HCT116 (cell line): Measurements from ENCODE around the gene THSD4. TPM values are rescaled to one million over a fixed set of nuclear protein-coding genes. Genes with fewer than 3 reads are reported as not detected.

Experiments
- ATAC-seq: fragments of 200-7000 bp; cut with Tn5 transposase; 2 replicates; pipeline ENCODE4 v1.9.1; 2020; ENCODE audit warnings: mild to moderate bottlenecking, moderate library complexity
- BruUV-seq: library from RNA; stranded (reverse); fragments of 400-500 nt; replicated peaks from 2 replicates; lab custom pipeline; 2021; lab: Mats Ljungman, UMichigan
- CTCF ChIA-PET: fragments of 300-600 bp; sonication (Branson Sonifier 250); formaldehyde crosslinking; loops from one replicate; lab custom pipeline; 2021; ENCODE audit warnings: antibody characterized with exemption; lab: Charles Lee
- POLR2A ChIA-PET: fragments of 300-600, 350-600 bp; sonication (Branson Sonifier 250); formaldehyde crosslinking; loops from one replicate; lab custom pipeline; 2021; ENCODE audit warnings: antibody characterized with exemption; lab: Charles Lee
- RAD21 ChIA-PET, 2 experiments: fragments of 300-600 bp; sonication (Branson Sonifier 250); formaldehyde crosslinking; loops; one replicate each; lab custom pipeline; 2023; ENCODE audit warnings: low total read pairs in 2 of 2; ENCODE audit not compliant: uncharacterized antibody in 2 of 2, unreplicated experiment in 2 of 2, low non-redundant PET in 1 of 2; lab: Charles Lee
- DNase-seq: peaks from one replicate; pipeline ENCODE4 v3.0.0-alpha.2; 2010; ENCODE audit warnings: low read depth, low spot score
- H2AFZ ChIP-seq: fragments of 200-600 bp; shearing (Covaris generic), sonication (generic); 2 replicates; pipeline ENCODE4 v1.6.1; 2017; ENCODE audit warnings: low read depth, mixed run types, mixed read lengths, antibody characterized with exemption, low read length; ENCODE audit not compliant: poor library complexity, severe bottlenecking
- H3K27ac ChIP-seq: 2 replicates; pipeline ENCODE4 v1.5.1; 2012; ENCODE audit warnings: low read depth, low read length
- H3K27me3 ChIP-seq: fragments of 200-600 bp; sonication (generic); 2 replicates; pipeline ENCODE4 v1.6.1; 2016; ENCODE audit warnings: mixed run types, low read length, mixed read lengths; ENCODE audit not compliant: insufficient read depth
- H3K36me3 ChIP-seq, 2 experiments: fragments of 200-500 bp in 1 of 2; fragments of 200-600 bp in 1 of 2; sonication (Bioruptor generic) in 1 of 2; sonication (generic) in 1 of 2; 2 replicates each; pipeline versions ENCODE4 v1.5.1 to v1.6.1; 2014 to 2016; ENCODE audit warnings: low read length in 2 of 2, inconsistent platforms in 1 of 2, mixed read lengths in 1 of 2, mixed run types in 1 of 2; ENCODE audit not compliant: insufficient read depth in 2 of 2, control insufficient read depth in 1 of 2
- H3K4me1 ChIP-seq, 2 experiments: fragments of 200-600 bp in 1 of 2; sonication (generic) in 1 of 2; 2 replicates each; pipeline versions ENCODE4 v1.5.1 to v1.6.1; 2012 to 2017; ENCODE audit warnings: low read length in 2 of 2, inconsistent platforms in 1 of 2, mild to moderate bottlenecking in 1 of 2, mixed read lengths in 1 of 2, mixed run types in 1 of 2, moderate library complexity in 1 of 2; ENCODE audit not compliant: insufficient read depth in 2 of 2, control insufficient read depth in 1 of 2
- H3K4me2 ChIP-seq: fragments of 200-600 bp; sonication (generic); 2 replicates; pipeline ENCODE4 v1.6.1; 2017; ENCODE audit warnings: mixed run types, low read length, mixed read lengths
- H3K4me3 ChIP-seq, 2 experiments: fragments of 200-600 bp in 1 of 2; sonication (generic) in 1 of 2; replicated peaks in 1 of 2; 2 replicates each; pipeline ENCODE4 v1.5.1; 2011 to 2016; ENCODE audit warnings: low read length in 2 of 2, control low read depth in 1 of 2, low read depth in 1 of 2, mild to moderate bottlenecking in 1 of 2, mixed read lengths in 1 of 2, mixed run types in 1 of 2
- H3K79me2 ChIP-seq: fragments of 200-600 bp; sonication (generic); 2 replicates; pipeline ENCODE4 v1.6.1; 2017; ENCODE audit warnings: mild to moderate bottlenecking, mixed run types, low read length, moderate library complexity, mixed read lengths; ENCODE audit not compliant: insufficient read depth
- H3K9ac ChIP-seq: fragments of 200-600 bp; sonication (generic); 2 replicates; pipeline ENCODE4 v1.6.1; 2016; ENCODE audit warnings: low read length, mixed read lengths
- H3K9me2 ChIP-seq: fragments of 200-600 bp; sonication (generic), shearing (Covaris generic); 2 replicates; pipeline ENCODE4 v1.6.1; 2017; ENCODE audit warnings: mixed run types, mild to moderate bottlenecking, moderate library complexity; ENCODE audit not compliant: insufficient read depth
- H3K9me3 ChIP-seq, 2 experiments: fragments of 200-500 bp in 1 of 2; fragments of 200-600 bp in 1 of 2; sonication (Bioruptor generic) in 1 of 2; sonication (generic) in 1 of 2; 2 replicates each; pipeline ENCODE4 v1.6.1; 2014 to 2017; ENCODE audit warnings: low read length in 2 of 2, mixed read lengths in 2 of 2, inconsistent platforms in 1 of 2, low read depth in 1 of 2, mild to moderate bottlenecking in 1 of 2, mixed run types in 1 of 2, moderate library complexity in 1 of 2; ENCODE audit not compliant: control insufficient read depth in 1 of 2, insufficient read depth in 1 of 2
- H4K20me1 ChIP-seq: fragments of 200-600 bp; sonication (generic), shearing (Covaris generic); 2 replicates; pipeline ENCODE4 v1.6.1; 2017; ENCODE audit warnings: mixed run types, mild to moderate bottlenecking, moderate library complexity; ENCODE audit not compliant: insufficient read depth
- CTCF ChIP-seq, 3 experiments: fragments of 200-600 bp in 1 of 3; sonication (generic) in 1 of 3; IDR thresholded peaks in 2 of 3; conservative IDR thresholded peaks in 1 of 3; 2 replicates each; pipeline ENCODE4 v1.5.1; 2012 to 2017; ENCODE audit warnings: low read depth in 2 of 3, low read length in 2 of 3, antibody characterized with exemption in 1 of 3, borderline replicate concordance in 1 of 3, control low read depth in 1 of 3, mild to moderate bottlenecking in 1 of 3, mixed read lengths in 1 of 3, mixed run types in 1 of 3, moderate library complexity in 1 of 3; ENCODE audit not compliant: insufficient read depth in 1 of 3
- EZH2 ChIP-seq: fragments of 200-600 bp; sonication (generic); IDR thresholded peaks from 2 replicates; pipeline ENCODE4 v1.6.1; 2017; ENCODE audit warnings: antibody characterized with exemption, mixed run types
- EZH2phosphoT487 ChIP-seq: fragments of 200-600 bp; IDR thresholded peaks from 2 replicates; pipeline ENCODE4 v1.6.1; 2018; ENCODE audit warnings: antibody characterized with exemption, borderline replicate concordance
- FOSL1 ChIP-seq: IDR thresholded peaks from 2 replicates; pipeline ENCODE4 v1.6.1; 2012; ENCODE audit warnings: low read depth
- JUND ChIP-seq: IDR thresholded peaks from 2 replicates; pipeline ENCODE4 v1.6.1; 2012
- SIN3A ChIP-seq: IDR thresholded peaks from 2 replicates; pipeline ENCODE4 v1.6.1; 2012; ENCODE audit warnings: low read depth
- SRF ChIP-seq: IDR thresholded peaks from 2 replicates; pipeline ENCODE4 v1.6.1; 2012; ENCODE audit warnings: low read depth
- TCF7L2 ChIP-seq: IDR thresholded peaks from 2 replicates; pipeline ENCODE4 v1.7.0; 2011; ENCODE audit warnings: borderline replicate concordance, inconsistent platforms; ENCODE audit not compliant: insufficient read depth, insufficient read length; ENCODE audit errors: extremely low read depth
- YY1 ChIP-seq: IDR thresholded peaks from 2 replicates; pipeline ENCODE4 v1.6.1; 2011; ENCODE audit warnings: low read length, low read depth, moderate library complexity, mild to moderate bottlenecking; ENCODE audit not compliant: insufficient replicate concordance; ENCODE audit errors: extremely low read depth
- ZNF274 ChIP-seq: fragments of 200-500 bp; sonication (Bioruptor generic); IDR thresholded peaks from 2 replicates; pipeline ENCODE4 v1.6.1; 2014; ENCODE audit warnings: mild to moderate bottlenecking, low read depth, low read length, inconsistent platforms
- intact Hi-C: fragments of 100-400 bp; cut with micrococcal nuclease; formaldehyde crosslinking; loops from 2 replicates; pipeline ENCODE4 v1.10.0; 2022
- total RNA-seq: library from RNA; stranded (reverse); gene quantifications from one replicate; pipeline ENCODE4 v1.2.1, GENCODE V29; 2021; ENCODE audit not compliant: unreplicated experiment

THSD4 gene
- total RNA-seq, 1 experiment from 2014 or later = 30.5 TPM

GRCh38 chr15:71430782-71431181 lies 315.5 kb downstream of the THSD4 start:
- Histone ChIP-seq H3K4me1 (peaks cover 41 to 43% of the 10 kb centered on the region in 2 experiments), H3K9ac (no peak overlapping the region), H3K27me3 (no peaks in the 10 kb centered on the region), H3K4me3 (no peak overlapping the region), H2AFZ (no peak overlapping the region), H3K36me3 (no peaks in the 10 kb centered on the region), H4K20me1 (no peaks in the 10 kb centered on the region), H3K27ac (peak overlapping the region; percentile 31; the same call in 1 of the 2 replicates), H3K9me3 (no peaks in the 10 kb centered on the region), H3K4me2 (no peak overlapping the region), H3K9me2 (no peaks in the 10 kb centered on the region), H3K79me2 (no peaks in the 10 kb centered on the region)
- no peak for DNase-seq
- POLR2A ChIA-PET = no interaction called here
- ATAC-seq = no peak
- BruUV-seq = no TSS peak
- RAD21 ChIA-PET = no interaction called here
- intact Hi-C loops = no loop called here
- TF ChIP-seq EZH2phosphoT487 (no peak), SIN3A (no peak), JUND (no peak), TCF7L2 (no peak), ZNF274 (no peak), FOSL1 (no peak), EZH2 (no peak), YY1 (no peak), CTCF (IDR thresholded peaks at IDR 0.05 in 2 of 3, conservative IDR thresholded peaks at IDR 0.05 in 1 of 3; ENCODE audit: borderline replicate concordance in 1 of 3, insufficient read depth in 1 of 3, low read depth in 2 of 3, low read length in 2 of 3) (no peak), SRF (no peak)
- TF ChIP-seq, all 23 proteins: peak for 0
- CTCF ChIA-PET = interaction anchor here (1.5 kb wide), 1 partner anchor 13 kb away, joined by 5 read pairs; no protein-coding TSS in a partner anchor
